GM12878 (cell line): ENCODE measurements around the gene FCHSD2. TPM values are rescaled to one million over a fixed set of nuclear protein-coding genes. Genes with fewer than 3 reads are reported as not detected.

Experiments
- ATAC-seq: fragments of 200-7000 bp; cut with Tn5 transposase; 3 replicates; pipeline ENCODE4 v1.9.1; 2020; ENCODE audit warnings: mild to moderate bottlenecking, moderate library complexity
- BruUV-seq: library from RNA; stranded (reverse); fragments of 400-500 nt; replicated peaks from 2 replicates; lab custom pipeline; 2021; lab: Mats Ljungman, UMichigan
- CTCF ChIA-PET: fragments of 300-600 bp; sonication (Branson Sonifier 250); formaldehyde crosslinking; extraction: SDS; loops from one replicate; lab custom pipeline; 2021; ENCODE audit warnings: inconsistent platforms; lab: Yijun Ruan, JAX
- POLR2A ChIA-PET: fragments of 350-600 bp; formaldehyde crosslinking; extraction: SDS; loops from one replicate; lab custom pipeline; 2021; ENCODE audit warnings: inconsistent platforms; lab: Charles Lee
- RAD21 ChIA-PET: fragments of 300-600 bp; sonication (Branson Sonifier 250); formaldehyde crosslinking; loops from one replicate; lab custom pipeline; 2023; ENCODE audit warnings: antibody characterized with exemption; ENCODE audit not compliant: unreplicated experiment; lab: Charles Lee
- SMC1A ChIA-PET: fragments of 300-600 bp; sonication (Branson Sonifier 250); formaldehyde crosslinking; loops from one replicate; lab custom pipeline; 2023; ENCODE audit not compliant: unreplicated experiment, uncharacterized antibody; lab: Charles Lee
- DNase-seq: peaks from one replicate; pipeline ENCODE4 v3.0.0-alpha.2; 2011; ENCODE audit warnings: low read depth, low spot score
- FAIRE-seq: peaks from 3 replicates; lab custom pipeline; 2011; peaks lifted over from hg19 to GRCh38; lab: Jason Lieb, UNC
- H2AFZ ChIP-seq: 2 replicates; pipeline ENCODE4 v1.6.0; 2011; ENCODE audit warnings: low read depth, low read length, control low read depth; ENCODE audit not compliant: control insufficient read depth
- H3K27ac ChIP-seq: 2 replicates; pipeline ENCODE4 v1.5.1; 2011; ENCODE audit warnings: control low read depth; ENCODE audit not compliant: control insufficient read depth, insufficient read depth
- H3K27me3 ChIP-seq, 2 experiments: replicated peaks in 1 of 2; 2 replicates each; pipeline versions ENCODE4 v1.6.0 to v1.6.1; 2011; ENCODE audit warnings: low read length in 1 of 2; ENCODE audit not compliant: control insufficient read depth in 2 of 2, insufficient read depth in 2 of 2
- H3K36me3 ChIP-seq, 2 experiments: 2 replicates each; pipeline ENCODE4 v1.5.1; 2011; ENCODE audit warnings: low read length in 1 of 2; ENCODE audit not compliant: control insufficient read depth in 2 of 2, insufficient read depth in 2 of 2
- H3K4me1 ChIP-seq: 2 replicates; pipeline ENCODE4 v1.6.1; 2011; ENCODE audit warnings: mild to moderate bottlenecking, low read length, moderate library complexity, mixed read lengths; ENCODE audit not compliant: control insufficient read depth, insufficient read depth
- H3K4me2 ChIP-seq: 2 replicates; pipeline ENCODE4 v1.6.0; 2011; ENCODE audit warnings: control low read depth; ENCODE audit not compliant: control insufficient read depth, insufficient read depth
- H3K4me3 ChIP-seq: fragments of 200-600 bp; sonication (generic); 2 replicates; pipeline ENCODE4 v1.5.1; 2016
- H3K79me2 ChIP-seq: 2 replicates; pipeline ENCODE4 v1.6.0; 2011; ENCODE audit warnings: low read length; ENCODE audit not compliant: control insufficient read depth, insufficient read depth
- H3K9ac ChIP-seq: 2 replicates; pipeline ENCODE4 v1.8.0; 2011; ENCODE audit warnings: low read length, control low read depth, mixed read lengths; ENCODE audit not compliant: control insufficient read depth, insufficient read depth
- H3K9me3 ChIP-seq: replicated peaks from 3 replicates; pipeline ENCODE4 v1.5.1; 2011; ENCODE audit warnings: mild to moderate bottlenecking, low read length; ENCODE audit not compliant: control insufficient read depth, insufficient read depth
- H4K20me1 ChIP-seq: 2 replicates; pipeline ENCODE4 v1.6.0; 2011; ENCODE audit not compliant: control insufficient read depth, insufficient read depth
- BACH1 ChIP-seq: fragments of 450-650 bp; IDR thresholded peaks from 2 replicates; pipeline ENCODE4 v1.6.1; 2017; ENCODE audit warnings: mild to moderate bottlenecking, borderline replicate concordance
- CHD2 ChIP-seq: IDR thresholded peaks from 2 replicates; pipeline ENCODE4 v1.6.1; 2011; ENCODE audit warnings: low read depth, low read length, improper control_type of control experiment, borderline replicate concordance
- JUNB ChIP-seq: IDR thresholded peaks from 2 replicates; pipeline ENCODE4 v1.6.1; 2016; ENCODE audit warnings: antibody characterized with exemption, mild to moderate bottlenecking
- MLLT1 ChIP-seq: fragments of 450-650 bp; IDR thresholded peaks from 2 replicates; pipeline ENCODE4 v1.6.1; 2016; ENCODE audit warnings: mild to moderate bottlenecking
- MTA2 ChIP-seq: fragments of 450-650 bp; IDR thresholded peaks from 2 replicates; pipeline ENCODE4 v1.6.1; 2016; ENCODE audit warnings: low read depth, mild to moderate bottlenecking, moderate library complexity
- MTA3 ChIP-seq: IDR thresholded peaks from 2 replicates; pipeline ENCODE4 v1.6.1; 2012; ENCODE audit warnings: low read length, inconsistent platforms, borderline replicate concordance
- NBN ChIP-seq: fragments of 450-650 bp; IDR thresholded peaks from 2 replicates; pipeline ENCODE4 v1.6.1; 2016
- PAX5 ChIP-seq: IDR thresholded peaks from 2 replicates; pipeline ENCODE4 v1.6.1; 2011; ENCODE audit warnings: low read depth, low read length, borderline replicate concordance
- RB1 ChIP-seq: fragments of 450-650 bp; formaldehyde crosslinking; IDR thresholded peaks from 2 replicates; pipeline ENCODE4 v1.6.1; 2017; ENCODE audit warnings: mild to moderate bottlenecking, borderline replicate concordance
- RBBP5 ChIP-seq: fragments of 200-600 bp; sonication (generic); conservative IDR thresholded peaks from 2 replicates; pipeline ENCODE4 v1.6.1; 2016
- REST ChIP-seq: IDR thresholded peaks from 2 replicates; pipeline ENCODE4 v1.6.1; 2012; ENCODE audit warnings: mild to moderate bottlenecking, low read depth, low read length
- SRF ChIP-seq, 2 experiments: IDR thresholded peaks; 2 replicates each; pipeline ENCODE4 v1.6.1; 2011; ENCODE audit warnings: low read depth in 2 of 2, low read length in 2 of 2, mild to moderate bottlenecking in 1 of 2, moderate library complexity in 1 of 2
- STAT1 ChIP-seq: fragments of 450-650 bp; conservative IDR thresholded peaks from 2 replicates; pipeline ENCODE4 v1.6.1; 2014; ENCODE audit warnings: antibody characterized with exemption, mild to moderate bottlenecking
- TBL1XR1 ChIP-seq: IDR thresholded peaks from 2 replicates; pipeline ENCODE4 v1.6.1; 2012; ENCODE audit warnings: low read depth, low read length, improper control_type of control experiment
- TCF12 ChIP-seq: IDR thresholded peaks from 2 replicates; pipeline ENCODE4 v1.6.1; 2011; ENCODE audit warnings: low read depth, mild to moderate bottlenecking, low read length
- ZBTB11 ChIP-seq: fragments of 450-650 bp; formaldehyde crosslinking; IDR thresholded peaks from 2 replicates; pipeline ENCODE4 v1.5.0; 2022; ENCODE audit warnings: mild to moderate bottlenecking, missing genetic modification characterization
- ZNF274 ChIP-seq: IDR thresholded peaks from one replicate; pipeline ENCODE4 v1.8.0; 2011; ENCODE audit not compliant: insufficient read length, insufficient read depth
- WGBS: methylation state at CpG from one replicate; pipeline ENCODE4 v1.1.6; 2016; ENCODE audit warnings: low lambda C conversion rate; ENCODE audit not compliant: insufficient replicate concordance, insufficient coverage; ENCODE audit errors: missing lambda C conversion rate; 5-methylcytosine and 5-hydroxymethylcytosine counted together
- in situ Hi-C: fragments of 300-500 bp; cut with MboI; formaldehyde crosslinking; loops from 9 replicates; pipeline ENCODE4 v1.14.3; 2018; ENCODE audit warnings: mixed read lengths
- intact Hi-C: fragments of 100-400 bp; cut with micrococcal nuclease; formaldehyde crosslinking; loops from one replicate; pipeline ENCODE4 v1.14.2; 2022; ENCODE audit not compliant: unreplicated experiment
- polyA plus RNA-seq, 11 experiments: library from polyadenylated mRNA; depleted of rRNA in 4 of 11; unstranded in 6 of 11; stranded (reverse) in 5 of 11; fragments of >200 nt; fragmentation: Nextera tagmentation in 4 of 11; fragmentation: Illumina TruSeq in 1 of 11; extraction: Ambion mirVana in 4 of 11; extraction: Trizol in 1 of 11; gene quantifications; 1 replicate in 1 of 11; 2 replicates in 10 of 11; pipeline versions ENCODE4 v1.2.1 to v1.2.3, GENCODE V29; 2011 to 2016; ENCODE audit warnings: inconsistent platforms in 2 of 11, missing spikeins in 2 of 11, low read depth in 1 of 11
- total RNA-seq, 4 experiments: library from RNA; depleted of rRNA in 3 of 4; stranded (reverse); fragments of >200 nt in 3 of 4; fragmentation: Illumina TruSeq in 1 of 4; extraction: Trizol in 1 of 4; gene quantifications; 2 replicates each; pipeline versions ENCODE4 v1.2.1 to v1.2.3, GENCODE V29; 2013 to 2021

Gene FCHSD2
- total and polyA plus RNA-seq, 10 of the 15 experiments (the other 5 are each of a cell fraction or from before 2014, with no cell fraction given): 13.2 to 89.8 (median 47.8) TPM

- intact Hi-C loops: no loop called here
- TF ChIP-seq PAX5 (no peak), RBBP5 (no peak), ZNF274 (no peak), MTA2 (no peak), STAT1 (no peak), ZBTB11 (CRISPR knock-in tag) (no peak), SRF (IDR thresholded peaks at IDR 0.05; ENCODE audit: low read depth in 2 of 2, low read length in 2 of 2) (no peak), CHD2 (no peak), REST (no peak), JUNB (no peak), BACH1 (no peak), TBL1XR1 (no peak), RB1 (no peak), NBN (no peak), MTA3 (no peak), MLLT1 (no peak), TCF12 (no peak)
These were observed 194.9 kb downstream of the FCHSD2 start for GRCh38 chr11:72947229-72947628.

More at GRCh38 chr11:72947229-72947628, 194.9 kb downstream of the FCHSD2 start:
- H2AFZ ChIP-seq: no peak overlapping the region
- peaks cover 4% of the 10 kb centered on the region; the same call in 2 of the 3 replicates for H3K9me3 ChIP-seq
- no TSS peak for BruUV-seq
- WGBS: 96% methylated on average over 1 of the region's 1 CpG
- H3K79me2 ChIP-seq: peaks cover 2% of the 10 kb centered on the region
- SMC1A ChIA-PET: interaction anchor here (0.6 kb wide), 1 partner anchor 59 kb away, joined by 5 read pairs; no protein-coding TSS in a partner anchor
- peaks cover 2% of the 10 kb centered on the region for H3K4me1 ChIP-seq
- H3K4me2 ChIP-seq: no peak overlapping the region
- no peak for DNase-seq
- no peak overlapping the region for H3K27ac ChIP-seq
- POLR2A ChIA-PET: no interaction called here
- ATAC-seq: no peak
- FAIRE-seq: no peak
- H4K20me1 ChIP-seq: no peaks in the 10 kb centered on the region
- CTCF ChIA-PET: interaction anchor here (1.3 kb wide), 1 partner anchor 231 kb away, joined by 4 read pairs; no protein-coding TSS in a partner anchor
- H3K36me3 ChIP-seq: peaks cover 0 to 15% of the 10 kb centered on the region in 2 experiments; a peak in 3 of 4 replicates
- H3K4me3 ChIP-seq: no peak overlapping the region
- no peaks in the 10 kb centered on the region for H3K27me3 ChIP-seq
- H3K9ac ChIP-seq: no peak overlapping the region
- in situ Hi-C loops: no loop called here
- RAD21 ChIA-PET: no interaction called here
